B cell (primary cell): Measurements from ENCODE around the gene CNGA1.

Experiments
- CTCF ChIP-seq: fragments of 200-600 bp; IDR thresholded peaks from one replicate; pipeline ENCODE4 v1.8.0; 2022; ENCODE audit warnings: antibody characterized with exemption, mild to moderate bottlenecking
- EZH2 ChIP-seq: IDR thresholded peaks from 2 replicates; pipeline ENCODE4 v1.6.1; 2012; ENCODE audit warnings: borderline replicate concordance, low read depth, mild to moderate bottlenecking, moderate library complexity, low read length; ENCODE audit not compliant: insufficient read depth, poor library complexity, severe bottlenecking

DNA sequence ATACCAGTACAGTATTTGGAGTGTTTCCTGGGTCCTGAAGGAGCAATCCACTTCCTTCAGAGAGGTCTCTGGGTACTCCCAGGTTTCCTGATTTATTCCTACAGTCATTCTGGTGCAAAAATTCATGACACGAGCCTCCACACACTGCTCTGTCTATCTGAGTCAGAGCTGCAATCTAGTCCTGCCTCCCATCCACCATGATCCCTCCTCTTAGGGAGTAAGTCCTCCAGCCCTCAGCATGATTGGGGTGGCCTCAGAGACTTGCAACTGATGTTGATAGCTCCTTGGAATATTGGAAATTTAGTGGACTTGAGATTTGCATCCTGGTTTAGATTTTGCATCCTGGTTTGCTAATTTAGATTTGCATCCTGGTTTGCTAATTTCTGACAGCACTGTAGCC is 20.5 kb downstream of the CNGA1 start:
- TF ChIP-seq CTCF (no peak), EZH2 (no peak)
